GM12872 (cell line): ENCODE measurements around the gene AFAP1.

Experiments used
- TF ChIP-seq, protein P1 (sequence below): IDR thresholded peaks from 3 replicates; pipeline ENCODE4 v1.5.1; 2011; ENCODE audit warnings: low read depth, mild to moderate bottlenecking, low read length, moderate library complexity; ENCODE audit not compliant: insufficient read depth

The AFAP1 gene

GRCh38 chr4:7830747-7831146 is 108.9 kb downstream of the AFAP1 start:
- TF ChIP-seq, protein P1, sequence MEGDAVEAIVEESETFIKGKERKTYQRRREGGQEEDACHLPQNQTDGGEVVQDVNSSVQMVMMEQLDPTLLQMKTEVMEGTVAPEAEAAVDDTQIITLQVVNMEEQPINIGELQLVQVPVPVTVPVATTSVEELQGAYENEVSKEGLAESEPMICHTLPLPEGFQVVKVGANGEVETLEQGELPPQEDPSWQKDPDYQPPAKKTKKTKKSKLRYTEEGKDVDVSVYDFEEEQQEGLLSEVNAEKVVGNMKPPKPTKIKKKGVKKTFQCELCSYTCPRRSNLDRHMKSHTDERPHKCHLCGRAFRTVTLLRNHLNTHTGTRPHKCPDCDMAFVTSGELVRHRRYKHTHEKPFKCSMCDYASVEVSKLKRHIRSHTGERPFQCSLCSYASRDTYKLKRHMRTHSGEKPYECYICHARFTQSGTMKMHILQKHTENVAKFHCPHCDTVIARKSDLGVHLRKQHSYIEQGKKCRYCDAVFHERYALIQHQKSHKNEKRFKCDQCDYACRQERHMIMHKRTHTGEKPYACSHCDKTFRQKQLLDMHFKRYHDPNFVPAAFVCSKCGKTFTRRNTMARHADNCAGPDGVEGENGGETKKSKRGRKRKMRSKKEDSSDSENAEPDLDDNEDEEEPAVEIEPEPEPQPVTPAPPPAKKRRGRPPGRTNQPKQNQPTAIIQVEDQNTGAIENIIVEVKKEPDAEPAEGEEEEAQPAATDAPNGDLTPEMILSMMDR, result no peak

GRCh38 chr4:7829652-7830580 is 109.7 kb downstream of the AFAP1 start:
- TF ChIP-seq, protein P1, result no peak

- TF ChIP-seq, protein P1, result no peak
Measured at GRCh38 chr4:7828793-7829301, 110.8 kb downstream of the AFAP1 start.

DNA sequence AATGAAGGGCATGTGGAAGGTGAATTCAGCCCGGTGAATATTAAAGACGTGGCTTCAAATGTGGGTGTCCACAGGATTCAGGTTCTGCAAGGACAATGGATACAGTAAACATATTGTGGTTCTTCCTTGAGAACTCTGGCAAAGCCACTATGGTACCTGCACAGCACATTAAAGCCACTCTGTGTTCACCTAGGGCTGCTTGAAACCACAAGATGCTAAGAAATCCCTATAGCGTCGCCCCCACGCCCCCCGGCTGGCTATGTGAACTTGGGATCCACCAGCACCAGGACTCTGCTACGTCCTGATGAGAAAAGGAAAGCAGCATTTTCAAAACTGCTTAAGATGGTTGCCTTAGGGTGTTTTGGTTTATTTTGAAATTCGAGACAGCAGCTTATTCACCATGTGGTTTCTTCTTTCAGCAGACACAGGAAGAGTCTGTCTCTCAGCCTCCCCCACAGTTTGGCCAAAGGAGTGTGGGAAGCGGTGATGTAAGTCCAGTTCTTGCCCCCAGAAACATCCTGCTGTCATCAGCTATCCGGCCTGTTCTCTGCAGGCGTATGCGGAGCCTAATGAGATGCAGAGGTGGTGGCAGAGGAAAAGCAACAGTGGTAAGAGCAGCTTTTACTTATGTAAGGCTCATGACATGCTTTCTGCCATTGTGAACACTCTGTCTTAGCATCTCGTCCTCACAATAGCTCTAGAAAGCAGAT is 111.5 kb downstream of the AFAP1 start:
- TF ChIP-seq, protein P1, result no peak

DNA sequence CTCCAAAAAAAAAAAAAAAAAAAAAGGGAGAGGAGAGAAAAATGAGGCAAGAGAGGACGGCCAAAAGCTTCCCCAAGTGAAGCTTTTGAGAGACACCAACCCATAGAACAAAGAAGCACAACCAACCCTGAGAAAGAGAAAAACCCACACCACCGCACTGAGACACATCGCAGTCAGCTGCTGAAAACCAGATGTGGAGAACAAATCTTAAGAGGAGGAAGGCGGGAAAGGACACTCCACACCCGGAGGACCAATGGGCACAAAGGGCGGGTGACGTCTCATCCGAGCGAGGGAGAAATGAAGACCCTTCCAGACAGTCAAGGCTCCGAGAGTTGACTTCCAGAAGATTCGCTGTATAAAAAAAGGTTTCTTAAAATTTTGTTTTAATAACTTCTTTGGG is 112.1 kb downstream of the AFAP1 start:
- TF ChIP-seq, protein P1, result no peak

GRCh38 chr4:7826909-7827306 is 112.8 kb downstream of the AFAP1 start:
- TF ChIP-seq, protein P1, result no peak

DNA sequence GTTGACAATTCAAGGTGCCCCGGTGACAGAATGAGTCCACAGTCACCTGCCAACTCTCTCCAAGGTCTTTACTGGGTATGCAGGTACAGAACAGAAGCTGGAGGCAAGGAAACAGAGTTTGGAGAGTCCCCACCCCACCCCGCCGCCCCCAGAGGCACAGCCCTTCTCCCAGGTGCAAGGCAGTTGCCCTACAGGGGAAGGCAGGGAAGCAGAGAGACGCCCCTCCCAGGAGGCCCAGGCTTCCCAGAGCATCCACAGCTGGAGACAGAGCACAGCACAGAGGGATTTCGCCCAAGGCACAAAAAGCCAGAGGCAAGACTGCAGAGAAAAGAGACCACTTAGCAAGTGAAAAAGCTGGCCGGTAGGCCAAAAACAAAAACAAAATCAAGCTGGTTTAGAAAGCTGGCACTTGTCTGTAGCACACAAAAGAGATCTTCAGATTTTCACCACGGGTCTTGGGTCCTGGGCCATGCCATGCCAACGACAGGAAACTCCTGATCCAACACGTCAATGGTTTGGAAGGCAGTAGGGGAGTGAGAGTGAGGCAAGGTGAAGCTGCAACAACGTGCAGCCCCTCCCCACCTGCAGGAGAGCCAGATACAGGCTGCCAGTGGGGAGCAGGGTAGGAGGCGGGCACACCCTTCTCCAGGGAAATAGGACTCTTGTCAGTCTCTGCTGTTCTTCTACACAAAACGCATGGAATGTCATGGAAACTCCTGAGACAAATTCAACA is 113.3 kb downstream of the AFAP1 start:
- TF ChIP-seq, protein P1, result no peak
